PFSK-1 (cell line): Measurements from ENCODE around the gene NECTIN4.

Source experiments
- POLR2AphosphoS5 ChIP-seq: IDR thresholded peaks from 2 replicates; pipeline ENCODE4 v1.6.1; 2012; ENCODE audit warnings: low read depth, mild to moderate bottlenecking, control low read depth, low read length, moderate library complexity
- REST ChIP-seq, 2 experiments: IDR thresholded peaks; 2 replicates each; pipeline versions ENCODE4 v1.6.1 to v1.8.0; 2011 to 2012; ENCODE audit warnings: low read depth in 2 of 2, low read length in 2 of 2, control low read depth in 1 of 2, inconsistent platforms in 1 of 2, mild to moderate bottlenecking in 1 of 2, moderate library complexity in 1 of 2; ENCODE audit not compliant: insufficient read depth in 1 of 2

GRCh38 chr1:161031874-161032273 lies 57.5 kb downstream of the NECTIN4 start:
- TF ChIP-seq POLR2AphosphoS5 (no peak), REST (IDR thresholded peaks at IDR 0.05; ENCODE audit: insufficient read depth in 1 of 2, low read depth in 2 of 2, low read length in 2 of 2) (no peak)
